ENCODE data around the gene MUC5AC. TPM values are rescaled to one million over a fixed set of nuclear protein-coding genes. Genes with fewer than 3 reads are reported as not detected.

MUC5AC gene
- total and polyA plus RNA-seq, 2 of the 13 experiments (the other 11 are each of a cell fraction or from before 2014, with no cell fraction given): under 0.01 TPM; not detected in 1

DNA sequence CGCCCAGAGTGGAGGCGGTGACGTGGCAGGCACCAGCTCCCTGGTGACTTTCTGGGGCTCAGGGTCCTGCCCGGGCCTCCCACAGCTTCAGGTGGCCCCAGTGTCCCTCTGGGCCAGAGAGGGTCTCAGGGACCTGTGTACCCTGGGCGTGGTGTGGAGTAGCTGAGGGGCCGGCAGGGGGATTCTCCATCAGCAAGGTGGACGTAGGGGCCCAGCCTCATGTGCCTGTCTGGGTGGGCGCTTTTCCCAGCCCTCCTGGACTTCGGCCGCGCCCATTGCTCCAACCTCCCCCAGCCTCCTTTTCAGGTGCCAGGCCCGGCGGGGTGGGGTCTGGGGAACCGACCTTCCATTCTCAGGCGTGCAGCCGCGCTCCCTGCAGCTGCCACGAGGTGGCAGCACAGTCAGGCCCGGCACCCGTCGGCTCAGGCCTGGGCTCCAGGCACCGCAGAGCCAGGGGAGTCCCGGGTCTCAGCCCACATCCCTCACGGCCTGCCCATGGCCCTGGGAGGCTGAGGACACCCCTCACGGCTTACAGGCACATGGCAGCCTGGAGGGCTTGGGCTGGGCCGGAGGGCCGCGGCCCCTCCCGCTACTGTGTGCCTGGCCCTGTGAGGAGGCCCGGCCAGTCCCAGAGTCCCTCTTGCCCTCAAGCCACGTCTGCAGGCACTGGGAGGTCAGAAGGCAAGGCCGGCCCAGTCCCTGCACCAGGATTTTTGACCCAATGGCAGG is 45.2 kb downstream of the MUC5AC start:
- Histone ChIP-seq H3K9ac (ENCODE audit: insufficient read depth, low read depth, low read length) (no peak overlapping the region), H3K4me3 (replicated peaks in 1 of 3; ENCODE audit: insufficient read depth in 1 of 3, low read depth in 2 of 3, low read length in 3 of 3) (peak overlapping the region in 1 of 3 experiments; percentile 21; a peak in 1 of 6 replicates), H3K27me3 (ENCODE audit: control insufficient read depth in 1 of 2, insufficient read depth in 2 of 2, low read length in 2 of 2) (peaks cover 48 to 83% of the 10 kb centered on the region in 2 experiments), H3K4me2 (ENCODE audit: low read depth, low read length) (no peak overlapping the region; the same call in 1 of the 2 replicates), H3K4me1 (ENCODE audit: insufficient read depth, low read length) (0 out of 2 replicates have a peak, but pooled peaks cover 3% of the 10 kb centered on the region), H4K20me1 (ENCODE audit: insufficient read depth, low read length) (no peaks in the 10 kb centered on the region), H3K79me2 (ENCODE audit: insufficient read depth, low read length) (no peaks in the 10 kb centered on the region), H3K9me3 (ENCODE audit: low read length) (no peaks in the 10 kb centered on the region), H3K27ac (ENCODE audit: extremely low read length, insufficient read depth, low read length) (no peak overlapping the region), H2AFZ (ENCODE audit: low read length) (no peak overlapping the region), H3K36me3 (replicated peaks in 1 of 2; ENCODE audit: control insufficient read depth in 1 of 2, insufficient read depth in 2 of 2, low read length in 2 of 2) (no peaks in the 10 kb centered on the region)
- in situ Hi-C loops (cut with HindIII; ENCODE audit: extremely low pct_ligation_motif_present, low pct_unique_long_range_greater_than_20kb): no loop called here
- peak; percentile 24 for DNase-seq (ENCODE audit: low spot score)
- intact Hi-C loops (cut with micrococcal nuclease; ENCODE audit: unreplicated experiment): loop anchor here (1.0 to 10.0 kb wide), 3 partner anchors 30 to 312 kb away; no protein-coding TSS in a partner anchor
- no peak for FAIRE-seq
- ATAC-seq: peak; percentile 80
- POLR2A ChIA-PET: interaction anchor here (0.8 kb wide), 1 partner anchor 312 kb away, joined by 3 read pairs; no protein-coding TSS in a partner anchor
- CTCF ChIA-PET (ENCODE audit: low intra/inter-chr PET ratio, low total read pairs): interaction anchor here (1.4 to 1.5 kb wide), 2 partner anchors 30 to 312 kb away, joined by 4 to 11 read pairs; no protein-coding TSS in a partner anchor
- 42% methylated on average over 5 of the region's 32 CpGs for WGBS (ENCODE audit: low lambda C conversion rate)
- no TSS peak for BruUV-seq (replicated peaks)
- 0 out of 2 replicates have a peak, but pooled peaks have one; percentile 18 for TF ChIP-seq ZFY (CRISPR knock-in tag; IDR thresholded peaks at IDR 0.05)
- TF ChIP-seq ISX (CRISPR knock-in tag; conservative IDR thresholded peaks at IDR 0.05): no peak
- TF ChIP-seq PITX1 (CRISPR knock-in tag; IDR thresholded peaks at IDR 0.05): 0 out of 2 replicates have a peak, but pooled peaks have one; percentile 31
- TF ChIP-seq GABPB1 (CRISPR knock-in tag; IDR thresholded peaks at IDR 0.05): peak; percentile 50; the same call in 1 of the 2 replicates
- TF ChIP-seq YY1 (IDR thresholded peaks at IDR 0.05; ENCODE audit: insufficient read depth, insufficient replicate concordance, low read depth, low read length): peak; percentile 23
- TF ChIP-seq XRCC5 (optimal IDR thresholded peaks at IDR 0.05; ENCODE audit: low read length): peak; percentile 50
- TF ChIP-seq ZNF350 (CRISPR knock-in tag; IDR thresholded peaks at IDR 0.05; ENCODE audit: borderline replicate concordance, low read depth): peak; percentile 56; the same call in 1 of the 2 replicates
- TF ChIP-seq, protein P1, sequence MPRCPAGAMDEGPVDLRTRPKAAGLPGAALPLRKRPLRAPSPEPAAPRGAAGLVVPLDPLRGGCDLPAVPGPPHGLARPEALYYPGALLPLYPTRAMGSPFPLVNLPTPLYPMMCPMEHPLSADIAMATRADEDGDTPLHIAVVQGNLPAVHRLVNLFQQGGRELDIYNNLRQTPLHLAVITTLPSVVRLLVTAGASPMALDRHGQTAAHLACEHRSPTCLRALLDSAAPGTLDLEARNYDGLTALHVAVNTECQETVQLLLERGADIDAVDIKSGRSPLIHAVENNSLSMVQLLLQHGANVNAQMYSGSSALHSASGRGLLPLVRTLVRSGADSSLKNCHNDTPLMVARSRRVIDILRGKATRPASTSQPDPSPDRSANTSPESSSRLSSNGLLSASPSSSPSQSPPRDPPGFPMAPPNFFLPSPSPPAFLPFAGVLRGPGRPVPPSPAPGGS (CRISPR knock-in tag; IDR thresholded peaks at IDR 0.05): 0 out of 2 replicates have a peak, but pooled peaks have one; percentile 18
- TF ChIP-seq ZNF577 (CRISPR knock-in tag; IDR thresholded peaks at IDR 0.05; ENCODE audit: borderline replicate concordance, low read depth): no peak
- peak; percentile 16 for TF ChIP-seq HNRNPLL (IDR thresholded peaks at IDR 0.05; ENCODE audit: low read depth, low read length, poor library complexity, severe bottlenecking)
- 0 out of 2 replicates have a peak, but pooled peaks have one; percentile 39 for TF ChIP-seq ZNF839 (CRISPR knock-in tag; IDR thresholded peaks at IDR 0.05; ENCODE audit: borderline replicate concordance)
- TF ChIP-seq, protein P2, sequence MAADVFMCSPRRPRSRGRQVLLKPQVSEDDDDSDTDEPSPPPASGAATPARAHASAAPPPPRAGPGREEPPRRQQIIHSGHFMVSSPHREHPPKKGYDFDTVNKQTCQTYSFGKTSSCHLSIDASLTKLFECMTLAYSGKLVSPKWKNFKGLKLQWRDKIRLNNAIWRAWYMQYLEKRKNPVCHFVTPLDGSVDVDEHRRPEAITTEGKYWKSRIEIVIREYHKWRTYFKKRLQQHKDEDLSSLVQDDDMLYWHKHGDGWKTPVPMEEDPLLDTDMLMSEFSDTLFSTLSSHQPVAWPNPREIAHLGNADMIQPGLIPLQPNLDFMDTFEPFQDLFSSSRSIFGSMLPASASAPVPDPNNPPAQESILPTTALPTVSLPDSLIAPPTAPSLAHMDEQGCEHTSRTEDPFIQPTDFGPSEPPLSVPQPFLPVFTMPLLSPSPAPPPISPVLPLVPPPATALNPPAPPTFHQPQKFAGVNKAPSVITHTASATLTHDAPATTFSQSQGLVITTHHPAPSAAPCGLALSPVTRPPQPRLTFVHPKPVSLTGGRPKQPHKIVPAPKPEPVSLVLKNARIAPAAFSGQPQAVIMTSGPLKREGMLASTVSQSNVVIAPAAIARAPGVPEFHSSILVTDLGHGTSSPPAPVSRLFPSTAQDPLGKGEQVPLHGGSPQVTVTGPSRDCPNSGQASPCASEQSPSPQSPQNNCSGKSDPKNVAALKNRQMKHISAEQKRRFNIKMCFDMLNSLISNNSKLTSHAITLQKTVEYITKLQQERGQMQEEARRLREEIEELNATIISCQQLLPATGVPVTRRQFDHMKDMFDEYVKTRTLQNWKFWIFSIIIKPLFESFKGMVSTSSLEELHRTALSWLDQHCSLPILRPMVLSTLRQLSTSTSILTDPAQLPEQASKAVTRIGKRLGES (CRISPR knock-in tag; IDR thresholded peaks at IDR 0.05; ENCODE audit: borderline replicate concordance): no peak
- TF ChIP-seq ZNF580 (CRISPR knock-in tag; IDR thresholded peaks at IDR 0.05; ENCODE audit: borderline replicate concordance, low read depth): peak; percentile 37; the same call in 1 of the 2 replicates
- TF ChIP-seq POLR2AphosphoS5 (IDR thresholded peaks at IDR 0.05; ENCODE audit: low read depth, low read length): no peak
- peak; percentile 35; the same call in 1 of the 2 replicates for TF ChIP-seq SMC3 (IDR thresholded peaks at IDR 0.05; ENCODE audit: low read length)
- TF ChIP-seq MYC (CRISPR knock-in tag; IDR thresholded peaks at IDR 0.05; ENCODE audit: borderline replicate concordance): peak; percentile 29; the same call in 1 of the 2 replicates
- TF ChIP-seq MAZ (IDR thresholded peaks at IDR 0.05; ENCODE audit: borderline replicate concordance, low read depth, low read length): no peak
- peak; percentile 41; the same call in 1 of the 2 replicates for TF ChIP-seq MAZ (CRISPR knock-in tag; IDR thresholded peaks at IDR 0.05; ENCODE audit: low read depth)
- peak; percentile 61; the same call in 1 of the 2 replicates for TF ChIP-seq NRL (CRISPR knock-in tag; IDR thresholded peaks at IDR 0.05; ENCODE audit: borderline replicate concordance)

Measured in HepG2 (cell line).